Fibroblast of mammary gland (primary cell): Measurements from ENCODE around the gene PDE7B.

Experiments
- DNase-seq: peaks from one replicate; pipeline ENCODE4 v3.0.0-alpha.2; 2010; ENCODE audit warnings: low read depth
- H3K4me3 ChIP-seq: 2 replicates; pipeline ENCODE4 v1.5.1; 2011; ENCODE audit warnings: low read depth, mild to moderate bottlenecking, low read length, moderate library complexity; ENCODE audit not compliant: control insufficient read depth
- CTCF ChIP-seq: conservative IDR thresholded peaks from 2 replicates; pipeline ENCODE4 v1.5.1; 2011; ENCODE audit warnings: low read depth, low read length, inconsistent platforms; ENCODE audit not compliant: control insufficient read depth, insufficient read depth

PDE7B gene

GRCh38 chr6:135990855-135991464 lies 139.5 kb downstream of the PDE7B start:
- no peak for TF ChIP-seq CTCF

GRCh38 chr6:135992739-135993138 lies 141.2 kb downstream of the PDE7B start:
- H3K4me3 ChIP-seq, result no peak overlapping the region
- no peak for TF ChIP-seq CTCF
- no peak for DNase-seq

More at GRCh38 chr6:135990855-135991464, 139.5 kb downstream of the PDE7B start:
- no peak overlapping the region for H3K4me3 ChIP-seq
- no peak for DNase-seq

GRCh38 chr6:135993361-135993760 lies 141.9 kb downstream of the PDE7B start:
- no peak overlapping the region for H3K4me3 ChIP-seq
- no peak for TF ChIP-seq CTCF
- no peak for DNase-seq

GRCh38 chr6:135994857-135995544 lies 143.5 kb downstream of the PDE7B start:
- TF ChIP-seq CTCF, result no peak
- H3K4me3 ChIP-seq, result no peak overlapping the region
- peak; percentile 95 for DNase-seq

GRCh38 chr6:135995545-135995898 lies 144.0 kb downstream of the PDE7B start:
- no peak for TF ChIP-seq CTCF
- no peak overlapping the region for H3K4me3 ChIP-seq
- DNase-seq, result no peak

- TF ChIP-seq CTCF, result no peak
Observed at GRCh38 chr6:135996668-135997067, 145.2 kb downstream of the PDE7B start.

More at GRCh38 chr6:135996668-135997067, 145.2 kb downstream of the PDE7B start:
- DNase-seq, result no peak
- H3K4me3 ChIP-seq, result no peak overlapping the region
